ENCODE data around the gene SLC9A9. TPM values are rescaled to one million over a fixed set of nuclear protein-coding genes. Genes with fewer than 3 reads are reported as not detected.

SLC9A9 gene
- total and polyA plus RNA-seq, 2 donors from 2014 or later, result 3.7 to 16.5 TPM

- Histone ChIP-seq H3K27ac (ENCODE audit: low read depth in 2 of 2, low read length in 2 of 2) (no peak overlapping the region), H3K9ac (ENCODE audit: low read length in 3 of 3) (no peak overlapping the region), H3K27me3 (ENCODE audit: control insufficient read depth, insufficient read depth, low read length) (no peaks in the 10 kb centered on the region), H3K9me3 (ENCODE audit: control insufficient read depth in 2 of 3, insufficient read depth in 1 of 3, low read length in 3 of 3) (no peaks in the 10 kb centered on the region), H3K4me3 (ENCODE audit: low read length in 3 of 3) (no peak overlapping the region), H3K36me3 (ENCODE audit: control insufficient read depth in 2 of 3, insufficient read depth in 3 of 3, low read length in 3 of 3) (no peaks in the 10 kb centered on the region), H3K4me1 (ENCODE audit: control insufficient read depth in 2 of 3, insufficient read depth in 2 of 3, low read depth in 1 of 3, low read length in 3 of 3) (peaks cover 0 to 4% (median 0%) of the 10 kb centered on the region in 3 donors)
- intact Hi-C loops (cut with DNase I), result no loop called here
- no peak for TF ChIP-seq CTCF (IDR thresholded peaks at IDR 0.05; ENCODE audit: borderline replicate concordance, extremely low read depth, insufficient read depth)
- DNase-seq, result no peak
- FAIRE-seq, result no peak
Observed at GRCh38 chr3:143301031-143301901, 547.0 kb downstream of the SLC9A9 start.

DNA sequence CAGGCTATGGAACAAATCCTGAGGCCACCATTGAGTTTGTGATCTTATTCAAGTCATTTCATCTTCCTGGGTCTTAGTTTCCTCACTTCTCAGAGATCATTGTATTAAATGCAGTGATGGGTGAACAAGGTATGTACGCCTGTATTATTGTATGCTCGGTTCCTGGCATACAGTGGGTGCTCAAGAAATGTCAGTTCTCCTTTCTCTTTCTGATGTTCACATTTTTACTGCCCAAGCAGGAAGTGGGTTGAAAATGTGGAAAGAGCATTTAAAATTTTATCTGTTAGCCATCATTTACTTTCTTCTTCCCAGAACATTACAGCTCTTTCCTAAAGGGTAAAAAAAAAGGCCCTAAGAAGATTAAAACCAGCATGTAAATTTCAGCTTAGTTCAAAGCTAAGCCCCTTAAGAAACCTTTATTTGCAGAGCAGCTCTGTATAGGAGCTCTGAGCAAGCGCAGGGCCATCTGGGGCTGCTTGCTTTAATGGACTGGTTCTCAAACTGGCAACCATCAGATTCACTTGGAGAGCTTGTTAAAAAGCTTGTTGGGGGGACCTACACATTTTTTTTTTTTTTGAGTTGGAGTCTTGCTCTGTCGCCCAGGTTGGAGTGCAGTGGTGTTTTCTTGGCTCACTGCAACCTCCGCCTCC, 549.3 kb downstream of the SLC9A9 start:
- Histone ChIP-seq H3K4me1 (ENCODE audit: control insufficient read depth in 2 of 3, insufficient read depth in 2 of 3, low read depth in 1 of 3, low read length in 3 of 3) (peaks cover 0 to 4% (median 0%) of the 10 kb centered on the region in 3 donors), H3K9me3 (ENCODE audit: control insufficient read depth in 2 of 3, insufficient read depth in 1 of 3, low read length in 3 of 3) (no peaks in the 10 kb centered on the region), H3K27ac (ENCODE audit: low read depth in 2 of 2, low read length in 2 of 2) (no peak overlapping the region), H3K9ac (ENCODE audit: low read length in 3 of 3) (no peak overlapping the region), H3K36me3 (ENCODE audit: control insufficient read depth in 2 of 3, insufficient read depth in 3 of 3, low read length in 3 of 3) (no peaks in the 10 kb centered on the region), H3K27me3 (ENCODE audit: control insufficient read depth, insufficient read depth, low read length) (no peaks in the 10 kb centered on the region), H3K4me3 (ENCODE audit: low read length in 3 of 3) (no peak overlapping the region)
- intact Hi-C loops (cut with DNase I), result no loop called here
- FAIRE-seq (no peak), DNase-seq (no peak)
- TF ChIP-seq CTCF (IDR thresholded peaks at IDR 0.05; ENCODE audit: borderline replicate concordance, extremely low read depth, insufficient read depth), result no peak

GRCh38 chr3:143298380-143298779, 549.9 kb downstream of the SLC9A9 start:
- TF ChIP-seq CTCF (IDR thresholded peaks at IDR 0.05; ENCODE audit: borderline replicate concordance, extremely low read depth, insufficient read depth), result no peak
- H3K4me3 ChIP-seq (ENCODE audit: low read length in 3 of 3), result no peak overlapping the region
- H3K4me1 ChIP-seq (ENCODE audit: control insufficient read depth in 2 of 3, insufficient read depth in 2 of 3, low read depth in 1 of 3, low read length in 3 of 3), result peaks cover 0 to 4% (median 0%) of the 10 kb centered on the region in 3 donors
- no peaks in the 10 kb centered on the region for H3K36me3 ChIP-seq (ENCODE audit: control insufficient read depth in 2 of 3, insufficient read depth in 3 of 3, low read length in 3 of 3)
- no peaks in the 10 kb centered on the region for H3K27me3 ChIP-seq (ENCODE audit: control insufficient read depth, insufficient read depth, low read length)
- H3K27ac ChIP-seq (ENCODE audit: low read depth in 2 of 2, low read length in 2 of 2), result no peak overlapping the region
- no peak for FAIRE-seq
- no peak overlapping the region for H3K9ac ChIP-seq (ENCODE audit: low read length in 3 of 3)
- DNase-seq, result no peak
- intact Hi-C loops (cut with DNase I), result no loop called here
- H3K9me3 ChIP-seq (ENCODE audit: control insufficient read depth in 2 of 3, insufficient read depth in 1 of 3, low read length in 3 of 3), result no peaks in the 10 kb centered on the region
